Activated T-cell treated with anti-CD3 and anti-CD28 coated beads for 24 hours (primary cell): ENCODE results near the gene PFN4.

Source experiments
- DNase-seq: peaks from one replicate; pipeline ENCODE4 v3.0.0-alpha.2; 2020; ENCODE audit warnings: low read depth

The PFN4 gene

GRCh38 chr2:24076849-24077534 is 46.1 kb downstream of the PFN4 start:
- no peak for DNase-seq

GRCh38 chr2:24075915-24076848 is 47.0 kb downstream of the PFN4 start, which contains the start of gene SF3B6:
TSS of gene SF3B6 (minus strand) at chr2:24076326. CDS start at chr2:24076229, 97 bp downstream.
- peak; percentile 98 for DNase-seq

- DNase-seq, result no peak
Measured at GRCh38 chr2:24075259-24075658, 47.9 kb downstream of the PFN4 start.

- DNase-seq, result no peak
Measured at GRCh38 chr2:24073816-24074215, 49.3 kb downstream of the PFN4 start.

GRCh38 chr2:24072259-24072658 is 50.9 kb downstream of the PFN4 start:
- no peak for DNase-seq

- DNase-seq, result no peak
Measured at GRCh38 chr2:24065341-24065740, 57.8 kb downstream of the PFN4 start.
